Right hindlimb (tissue), 1 donor: ENCODE data around the gene PSMA6.
"Not testable (repeated sequence)": the region's sequence is repeated elsewhere in the genome, so short reads cannot be mapped to it uniquely, and the experiment has no call there.

Source experiments
- DNase-seq: peaks from one replicate; pipeline ENCODE4 v3.0.0-alpha.2; 2018

The PSMA6 gene

GRCh38 chr14:35346738-35347322, 54.6 kb downstream of the PSMA6 start:
- no peak for DNase-seq

GRCh38 chr14:35347323-35348043, 55.3 kb downstream of the PSMA6 start:
- DNase-seq = no peak

- DNase-seq = not testable (repeated sequence)
These were observed 55.8 kb downstream of the PSMA6 start for GRCh38 chr14:35348044-35348380.

GRCh38 chr14:35349496-35350365, 57.5 kb downstream of the PSMA6 start:
- no peak for DNase-seq

DNA sequence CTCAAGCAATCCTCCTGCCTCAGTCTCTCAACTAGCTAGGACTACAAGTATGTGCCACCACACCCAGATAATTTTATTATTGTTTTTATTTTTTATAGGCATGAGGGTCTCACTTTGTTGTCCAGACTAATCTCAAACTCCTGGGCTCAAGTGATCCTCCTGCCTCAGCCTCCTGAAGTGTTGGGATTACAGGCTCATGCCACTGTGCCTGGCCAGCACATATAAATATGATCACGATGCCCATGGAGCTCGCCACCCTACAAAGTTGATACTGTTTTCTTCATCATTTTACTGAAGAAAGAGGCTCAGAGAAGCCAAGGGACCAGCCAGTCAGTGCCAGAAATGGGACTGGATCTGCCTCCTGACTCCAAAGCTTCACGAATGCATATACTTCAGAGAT, 59.3 kb downstream of the PSMA6 start:
- no peak for DNase-seq

DNA sequence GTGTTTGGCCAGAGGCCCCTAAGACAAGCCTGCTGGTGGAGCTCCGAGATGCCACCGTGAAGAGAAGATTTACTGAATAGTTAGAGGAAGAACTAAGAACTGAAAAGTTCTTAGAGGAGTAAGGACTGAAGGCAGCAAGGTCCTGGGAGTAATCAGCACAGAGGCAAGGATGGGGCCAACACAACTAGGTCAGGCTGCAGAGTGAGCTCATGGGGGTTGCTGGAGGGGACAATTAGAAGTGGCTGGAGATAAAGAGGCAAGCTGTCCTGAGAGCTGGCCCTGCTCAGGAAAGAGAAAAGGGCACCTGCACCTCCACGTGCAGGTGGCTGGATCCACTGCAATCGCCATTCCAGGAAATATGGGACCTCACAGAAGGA, 59.7 kb downstream of the PSMA6 start:
- DNase-seq = no peak

- DNase-seq = no peak
These were observed 60.4 kb downstream of the PSMA6 start for GRCh38 chr14:35352274-35353233.

DNA sequence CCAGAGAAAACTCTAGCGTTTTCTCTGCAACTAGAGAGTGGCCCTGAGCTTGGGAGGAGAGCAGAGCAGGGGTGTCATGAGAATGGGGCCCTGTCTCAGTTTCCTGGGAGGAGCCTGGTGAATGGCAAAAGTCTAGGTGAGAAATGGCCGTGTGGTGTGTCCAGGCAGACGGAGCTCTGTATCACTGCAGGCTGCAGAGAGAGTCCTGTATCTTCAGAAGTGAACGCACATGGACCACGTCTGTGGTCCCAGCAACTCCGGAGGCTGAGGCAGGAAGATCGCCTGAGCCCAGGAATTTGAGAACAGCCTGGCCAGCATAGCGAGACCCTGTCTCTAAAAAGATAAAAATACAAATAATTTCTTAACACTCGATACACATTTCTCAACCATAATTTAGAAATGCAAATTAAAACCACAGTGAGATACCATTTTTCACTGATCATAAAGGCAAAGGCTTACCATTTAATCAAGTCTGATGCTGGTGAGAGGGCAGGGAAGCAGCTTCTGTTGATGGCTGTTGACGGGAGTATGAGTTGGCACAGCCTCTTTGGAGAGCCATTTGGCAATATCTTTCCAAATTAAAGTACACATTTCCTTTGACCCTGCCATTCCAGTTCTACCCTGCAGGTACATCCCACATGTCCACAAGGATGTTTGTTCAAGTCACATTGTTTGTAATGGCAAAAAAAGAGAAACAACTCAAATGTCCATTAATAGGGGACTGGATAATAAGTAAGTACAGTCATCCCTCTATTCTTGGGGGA, 61.4 kb downstream of the PSMA6 start:
- no peak for DNase-seq

GRCh38 chr14:35355235-35355634, 63.1 kb downstream of the PSMA6 start:
- not testable (repeated sequence) for DNase-seq

- DNase-seq = no peak
These were observed 64.0 kb downstream of the PSMA6 start for GRCh38 chr14:35355981-35356841.

DNA sequence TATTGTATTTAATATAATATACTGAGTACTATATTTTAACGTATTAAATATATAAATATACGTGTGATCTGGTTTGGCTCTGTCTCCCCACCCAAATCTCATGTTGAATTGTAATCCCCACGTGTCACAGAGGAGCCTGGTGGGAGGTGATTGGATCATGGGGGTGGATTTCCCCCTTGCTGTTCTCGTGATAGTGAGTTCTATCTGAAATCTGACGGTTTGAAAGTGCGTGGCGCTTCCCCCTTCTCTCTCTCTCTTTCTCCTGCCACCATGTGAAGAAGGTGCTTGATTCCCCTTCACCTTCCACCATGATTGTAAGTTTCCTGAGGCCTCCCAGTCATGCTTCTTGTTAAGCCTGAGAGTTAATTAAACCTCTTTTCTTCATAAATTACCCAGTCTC, 67.5 kb downstream of the PSMA6 start:
- DNase-seq = not testable (repeated sequence)

DNA sequence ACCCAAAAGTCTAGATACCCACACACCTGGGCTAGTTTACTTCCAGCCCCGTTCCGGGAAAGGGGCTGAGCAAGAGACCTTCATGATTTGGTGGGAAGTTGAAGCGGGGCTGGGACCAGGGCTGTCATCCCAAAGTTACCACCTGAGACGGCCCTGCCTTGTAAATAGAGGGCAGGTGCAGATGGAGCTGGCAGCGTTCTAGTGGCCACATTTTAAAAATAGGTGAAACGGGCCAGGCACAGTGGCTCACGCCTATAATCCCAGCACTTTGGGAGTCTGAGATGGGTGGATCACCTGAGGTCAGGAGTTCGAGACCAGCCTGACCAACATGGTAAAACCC, 68.9 kb downstream of the PSMA6 start:
- DNase-seq = no peak

- no peak for DNase-seq
These were observed 70.3 kb downstream of the PSMA6 start for GRCh38 chr14:35362450-35362849.

GRCh38 chr14:35362911-35363374, 70.8 kb downstream of the PSMA6 start:
- no peak for DNase-seq

GRCh38 chr14:35365130-35366055, 73.2 kb downstream of the PSMA6 start:
- no peak for DNase-seq

- no peak for DNase-seq
These were observed 73.9 kb downstream of the PSMA6 start for GRCh38 chr14:35366056-35366451.

DNA sequence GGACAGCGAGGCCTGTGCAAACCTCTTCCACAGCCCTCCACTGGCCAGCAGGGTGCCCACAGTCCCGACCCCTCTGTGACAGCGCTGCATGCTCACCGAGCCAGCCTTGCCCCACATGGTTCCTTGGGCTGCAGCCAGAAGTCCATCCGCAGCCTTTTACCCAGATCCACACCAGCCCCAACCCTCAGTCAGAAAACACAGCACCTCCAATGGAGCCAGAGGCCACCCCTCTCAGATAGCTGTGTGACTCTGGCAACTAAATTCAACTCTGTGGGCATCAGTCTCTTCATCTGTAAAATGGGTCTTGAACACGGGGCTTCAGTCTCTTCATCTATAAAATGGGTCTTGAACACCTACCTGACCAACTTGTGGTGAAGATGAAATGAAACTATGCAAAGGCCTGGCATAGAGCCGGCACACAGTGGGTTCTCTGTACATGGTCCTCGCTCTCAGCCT, 74.4 kb downstream of the PSMA6 start:
- no peak for DNase-seq

GRCh38 chr14:35367056-35367372, 74.8 kb downstream of the PSMA6 start:
- DNase-seq = no peak
